Activated CD4-positive, alpha-beta T cell treated with anti-CD3 and anti-CD28 coated beads for 4 hours (primary cell): ENCODE results near the gene CCDC107.
"Not testable (repeated sequence)": the region's sequence is repeated elsewhere in the genome, so short reads cannot be mapped to it uniquely, and the experiment has no call there.

ENCODE experiments used
- DNase-seq, 2 donors: peaks; one replicate each; pipeline ENCODE4 v3.0.0-alpha.2; 2020

CCDC107 gene, protein sequence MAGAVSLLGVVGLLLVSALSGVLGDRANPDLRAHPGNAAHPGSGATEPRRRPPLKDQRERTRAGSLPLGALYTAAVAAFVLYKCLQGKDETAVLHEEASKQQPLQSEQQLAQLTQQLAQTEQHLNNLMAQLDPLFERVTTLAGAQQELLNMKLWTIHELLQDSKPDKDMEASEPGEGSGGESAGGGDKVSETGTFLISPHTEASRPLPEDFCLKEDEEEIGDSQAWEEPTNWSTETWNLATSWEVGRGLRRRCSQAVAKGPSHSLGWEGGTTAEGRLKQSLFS

DNA sequence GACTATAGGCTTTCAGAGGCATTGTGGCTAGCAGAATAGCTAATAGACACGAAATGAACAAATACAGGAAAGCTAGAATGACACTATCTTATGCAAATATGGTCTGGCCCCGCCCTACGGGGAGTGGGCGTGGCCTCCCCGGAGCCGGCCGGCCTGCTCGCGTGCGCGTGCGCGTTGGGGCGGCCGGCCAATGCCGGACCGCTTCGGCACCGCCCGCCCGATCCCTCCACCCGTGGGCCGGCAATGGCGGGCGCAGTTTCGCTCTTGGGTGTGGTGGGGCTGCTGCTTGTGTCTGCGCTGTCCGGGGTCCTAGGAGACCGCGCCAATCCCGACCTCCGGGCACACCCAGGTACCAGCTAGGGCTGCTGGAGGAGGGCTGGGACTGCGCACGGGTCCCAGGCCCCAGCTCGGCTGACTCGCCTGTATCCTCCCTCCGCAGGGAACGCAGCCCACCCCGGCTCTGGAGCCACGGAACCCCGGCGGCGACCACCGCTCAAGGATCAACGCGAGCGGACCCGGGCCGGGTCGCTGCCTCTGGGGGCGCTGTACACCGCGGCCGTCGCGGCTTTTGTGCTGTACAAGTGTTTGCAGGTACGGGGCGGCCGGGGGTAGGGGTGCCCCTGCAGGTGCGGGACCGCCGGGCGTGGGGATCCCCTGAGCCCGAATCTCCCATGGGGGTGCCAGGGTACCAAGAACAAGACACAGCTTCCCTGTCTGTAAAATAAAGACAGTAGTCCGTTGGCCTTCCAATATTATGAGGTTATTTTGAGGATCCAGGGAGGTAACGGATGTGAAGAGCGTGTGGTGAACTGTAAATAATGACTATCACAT is at the start of gene CCDC107:
TSS of gene CCDC107 (plus strand) at position 156 of the 831 bp plus-strand sequence. CDS start at position 244, 88 bp downstream.
- DNase-seq: peak; percentile 79 to 87

DNA sequence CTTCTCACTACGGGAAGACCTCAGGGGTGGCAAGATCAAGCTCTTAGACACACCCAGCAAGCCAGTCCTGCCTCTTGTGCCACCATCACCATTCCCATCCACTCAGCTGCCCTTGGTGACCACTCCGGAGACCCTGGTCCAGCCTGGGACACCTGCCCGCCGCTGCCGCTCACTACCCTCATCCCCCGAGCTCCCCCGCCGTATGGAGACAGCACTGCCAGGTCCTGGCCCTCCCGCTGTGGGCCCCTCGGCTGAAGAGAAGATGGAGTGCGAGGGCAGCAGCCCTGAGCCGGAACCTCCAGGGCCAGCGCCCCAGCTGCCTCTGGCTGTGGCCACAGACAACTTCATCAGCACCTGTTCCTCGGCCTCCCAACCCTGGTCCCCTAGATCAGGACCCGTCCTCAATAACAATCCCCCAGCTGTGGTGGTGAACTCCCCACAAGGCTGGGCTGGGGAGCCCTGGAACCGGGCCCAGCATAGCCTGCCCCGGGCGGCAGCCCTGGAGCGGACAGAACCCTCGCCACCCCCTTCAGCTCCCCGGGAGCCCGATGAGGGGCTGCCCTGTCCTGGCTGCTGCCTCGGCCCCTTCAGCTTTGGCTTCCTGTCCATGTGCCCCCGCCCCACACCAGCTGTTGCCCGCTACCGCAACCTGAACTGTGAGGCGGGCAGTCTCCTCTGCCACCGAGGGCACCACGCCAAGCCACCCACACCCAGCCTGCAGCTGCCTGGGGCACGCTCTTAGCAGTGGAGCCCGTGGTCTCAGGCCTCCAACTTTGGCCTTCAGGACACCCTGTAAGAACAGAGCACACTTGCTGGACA is 48.9 kb upstream of the CCDC107 start:
- DNase-seq: no peak

DNA sequence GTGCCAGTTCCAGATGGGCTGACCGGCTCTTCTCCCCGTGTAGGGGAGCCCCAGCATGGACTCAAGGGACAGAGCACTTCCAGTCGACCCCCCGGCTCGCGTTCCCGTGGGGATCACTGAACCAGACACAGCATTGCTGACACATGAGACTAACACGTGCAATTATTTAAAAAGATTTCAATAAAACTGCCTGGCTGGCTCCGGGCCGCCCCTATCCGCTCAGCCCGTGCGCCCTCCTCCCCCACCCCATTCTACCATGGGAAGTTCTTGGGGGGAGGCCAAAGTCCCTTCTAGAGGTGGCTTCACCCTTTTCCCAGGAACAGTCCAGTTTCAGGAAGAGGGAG is 48.3 kb upstream of the CCDC107 start:
- no peak for DNase-seq

DNA sequence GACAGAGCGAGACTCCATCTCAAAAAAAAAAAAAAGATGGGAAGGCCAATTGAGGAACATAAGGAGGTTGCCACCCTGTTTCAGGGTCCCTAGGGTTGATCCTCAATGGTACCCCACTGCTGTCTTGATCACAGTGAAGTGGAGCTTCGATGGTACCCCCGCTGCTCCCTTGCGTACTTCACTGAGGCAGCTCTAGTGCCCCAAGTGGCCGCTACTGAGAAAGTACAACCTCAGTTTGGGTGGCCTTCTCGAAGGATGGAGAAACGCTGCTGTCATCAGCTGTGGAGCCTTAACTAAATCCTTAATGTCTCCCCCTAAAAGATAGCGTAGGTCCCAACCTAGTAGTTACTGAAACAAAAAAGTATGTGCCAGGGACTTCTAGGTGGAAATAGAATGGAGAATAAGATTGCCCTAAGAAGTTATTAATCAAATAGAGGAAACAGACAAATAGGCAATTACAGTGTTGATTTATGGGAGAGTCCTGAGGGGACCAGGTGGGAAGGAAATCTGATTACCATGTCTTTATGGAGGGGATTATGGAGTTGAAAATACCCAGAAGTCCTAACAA is 46.8 kb upstream of the CCDC107 start:
- DNase-seq: peak; percentile 57

DNA sequence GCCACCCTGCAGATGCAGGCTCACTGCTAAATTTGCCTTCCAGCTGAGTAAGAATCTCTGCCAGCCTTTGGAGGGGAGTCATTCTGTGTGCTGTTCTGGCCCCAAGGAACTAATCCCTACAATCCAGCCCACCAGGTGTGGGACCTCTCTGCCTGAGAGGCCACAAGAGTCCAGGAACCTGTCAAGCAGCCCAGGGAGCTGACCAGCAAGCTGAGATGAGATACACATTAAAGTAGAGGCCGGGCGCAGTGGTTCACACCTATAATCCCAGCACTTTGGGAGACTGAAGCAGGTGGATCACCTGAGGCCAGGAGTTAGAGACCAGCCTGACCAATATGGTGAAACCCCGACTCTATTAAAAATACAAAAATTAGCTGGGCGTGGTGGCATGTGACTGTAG is 46.0 kb upstream of the CCDC107 start:
- not testable (repeated sequence) for DNase-seq

DNA sequence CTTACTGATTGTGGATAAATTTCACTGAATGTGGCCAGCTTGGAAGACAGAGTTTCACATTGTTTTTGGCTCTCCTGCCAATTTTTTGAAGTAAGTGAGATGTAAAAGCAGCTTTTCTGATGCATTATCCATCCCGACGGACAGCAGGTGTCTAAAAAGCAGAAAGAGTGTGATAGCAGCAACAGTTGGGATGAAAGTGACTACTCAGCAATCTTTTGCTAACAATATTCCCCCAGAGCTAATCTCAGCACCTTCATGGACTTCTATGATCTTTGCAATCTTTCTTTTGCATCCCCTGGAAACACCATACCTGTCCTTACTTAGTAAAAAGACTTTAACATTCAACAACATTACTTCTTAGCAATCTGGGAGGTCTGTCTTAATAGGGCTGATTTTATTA is 45.2 kb upstream of the CCDC107 start:
- DNase-seq: no peak

DNA sequence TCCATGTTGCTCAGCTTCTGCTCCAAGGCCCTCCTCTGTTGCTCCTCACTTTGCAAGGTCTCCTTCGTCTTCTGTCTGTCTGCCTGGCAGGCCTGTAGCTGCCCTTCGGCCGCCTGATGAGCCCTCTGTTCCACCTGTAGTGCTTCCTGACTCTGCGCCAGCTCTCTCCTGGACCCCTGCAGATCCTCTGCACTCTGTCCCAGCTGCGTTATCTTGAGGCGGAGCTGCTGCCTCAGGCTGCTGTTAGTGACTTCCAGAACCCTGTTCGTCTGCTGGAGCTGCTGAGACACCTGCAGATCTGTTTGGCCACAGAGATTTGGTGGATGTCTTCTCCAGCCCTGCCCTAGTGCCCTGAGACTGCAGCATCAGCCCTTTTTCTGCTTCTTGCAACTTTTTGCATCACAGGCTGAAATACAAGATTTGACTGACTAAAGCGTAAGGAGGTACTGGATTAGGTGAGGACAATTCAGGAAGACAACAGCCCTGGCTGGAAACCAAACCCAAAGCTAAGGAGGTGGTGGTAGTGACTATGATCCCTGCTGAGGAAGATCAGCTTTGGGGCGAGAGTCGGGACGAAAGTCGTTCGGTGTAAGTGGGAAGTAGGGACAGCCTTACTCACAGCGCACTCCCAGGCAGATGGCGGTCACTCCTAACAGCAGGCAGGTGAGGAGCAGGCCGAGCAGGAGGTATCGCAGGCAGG is 42.0 kb upstream of the CCDC107 start:
- DNase-seq: no peak

DNA sequence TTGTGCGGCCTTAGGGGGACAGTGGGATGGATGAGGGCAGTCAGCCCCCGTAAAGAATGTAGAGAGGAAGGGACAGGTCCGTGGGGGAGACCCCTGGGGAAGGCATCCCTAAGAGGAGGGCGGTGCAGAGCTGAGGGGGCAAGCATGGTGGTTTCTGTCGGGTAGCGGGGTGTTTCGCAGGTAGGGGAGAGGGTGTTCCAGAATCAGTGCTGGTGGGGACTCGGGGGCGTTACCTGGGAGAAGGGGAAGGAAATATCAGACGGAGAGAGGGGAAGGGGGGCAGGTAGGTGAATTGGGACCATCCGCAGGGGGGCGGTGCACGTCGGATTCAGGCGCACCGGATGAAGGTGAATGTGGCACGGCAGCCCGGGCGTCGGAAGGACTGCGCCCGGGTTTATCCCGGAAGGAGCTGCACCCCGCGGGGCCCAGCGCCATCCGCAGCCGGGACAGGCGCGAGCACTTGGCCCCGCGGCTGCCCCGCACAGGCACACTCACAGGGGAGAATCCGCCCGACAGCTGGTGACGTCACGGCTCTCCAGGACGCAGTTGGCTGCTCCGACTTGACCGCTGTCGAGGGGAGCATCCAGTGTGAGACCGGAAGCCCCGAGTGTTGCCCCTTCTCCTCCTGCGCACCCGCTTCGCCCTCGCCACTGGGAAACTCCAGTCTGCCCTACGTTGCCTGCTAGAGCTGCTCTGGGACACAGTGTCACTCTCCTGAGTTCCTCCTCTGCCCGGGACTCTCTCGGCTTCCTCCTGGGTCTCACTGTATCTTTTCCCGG is 41.2 kb upstream of the CCDC107 start:
- DNase-seq: peak; percentile 46 to 61

DNA sequence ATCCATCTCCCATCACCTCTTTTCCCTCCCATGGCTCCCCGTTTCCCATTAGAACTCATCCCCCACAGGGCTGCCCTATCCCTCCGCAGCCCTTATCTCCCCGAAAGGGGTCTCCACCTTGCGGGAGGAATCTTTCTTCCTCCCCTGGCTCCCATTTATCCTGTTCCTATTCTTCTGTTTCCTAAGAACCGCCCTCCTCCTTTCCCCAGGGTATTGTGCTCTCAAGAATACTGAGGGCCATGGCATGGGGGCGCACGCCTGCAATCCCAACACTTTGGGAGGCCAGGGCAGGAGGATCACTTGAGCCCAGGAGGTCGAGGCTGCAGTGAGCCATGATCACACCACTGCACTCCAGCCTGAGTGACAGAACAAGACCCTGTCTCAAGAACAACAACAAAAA is 40.5 kb upstream of the CCDC107 start:
- no peak for DNase-seq

DNA sequence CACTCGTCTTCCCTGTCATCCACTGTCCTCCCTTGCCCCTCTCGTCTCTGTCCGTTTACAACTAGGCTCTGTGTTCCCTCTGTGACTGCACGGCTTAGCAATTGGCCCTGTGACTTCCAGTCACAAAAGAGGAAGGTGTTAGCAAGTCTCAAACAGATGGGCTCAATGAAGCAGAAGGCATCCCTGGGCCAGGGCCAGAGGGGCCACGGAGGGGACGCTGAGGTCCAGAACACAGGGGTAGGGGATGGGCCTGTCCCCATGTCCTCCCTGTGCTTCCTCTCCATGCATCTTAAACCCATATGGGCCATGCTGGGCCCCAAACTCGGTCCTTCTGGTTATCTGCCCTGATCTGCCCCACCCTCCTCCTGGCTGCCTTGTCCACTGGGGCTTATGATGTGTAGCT is 39.8 kb upstream of the CCDC107 start, which contains the start of gene CD72:
TSS of gene CD72 (minus strand) at position 89 of the 403 bp plus-strand sequence. CDS start 110 bp downstream, outside the sequence.
- DNase-seq: no peak

DNA sequence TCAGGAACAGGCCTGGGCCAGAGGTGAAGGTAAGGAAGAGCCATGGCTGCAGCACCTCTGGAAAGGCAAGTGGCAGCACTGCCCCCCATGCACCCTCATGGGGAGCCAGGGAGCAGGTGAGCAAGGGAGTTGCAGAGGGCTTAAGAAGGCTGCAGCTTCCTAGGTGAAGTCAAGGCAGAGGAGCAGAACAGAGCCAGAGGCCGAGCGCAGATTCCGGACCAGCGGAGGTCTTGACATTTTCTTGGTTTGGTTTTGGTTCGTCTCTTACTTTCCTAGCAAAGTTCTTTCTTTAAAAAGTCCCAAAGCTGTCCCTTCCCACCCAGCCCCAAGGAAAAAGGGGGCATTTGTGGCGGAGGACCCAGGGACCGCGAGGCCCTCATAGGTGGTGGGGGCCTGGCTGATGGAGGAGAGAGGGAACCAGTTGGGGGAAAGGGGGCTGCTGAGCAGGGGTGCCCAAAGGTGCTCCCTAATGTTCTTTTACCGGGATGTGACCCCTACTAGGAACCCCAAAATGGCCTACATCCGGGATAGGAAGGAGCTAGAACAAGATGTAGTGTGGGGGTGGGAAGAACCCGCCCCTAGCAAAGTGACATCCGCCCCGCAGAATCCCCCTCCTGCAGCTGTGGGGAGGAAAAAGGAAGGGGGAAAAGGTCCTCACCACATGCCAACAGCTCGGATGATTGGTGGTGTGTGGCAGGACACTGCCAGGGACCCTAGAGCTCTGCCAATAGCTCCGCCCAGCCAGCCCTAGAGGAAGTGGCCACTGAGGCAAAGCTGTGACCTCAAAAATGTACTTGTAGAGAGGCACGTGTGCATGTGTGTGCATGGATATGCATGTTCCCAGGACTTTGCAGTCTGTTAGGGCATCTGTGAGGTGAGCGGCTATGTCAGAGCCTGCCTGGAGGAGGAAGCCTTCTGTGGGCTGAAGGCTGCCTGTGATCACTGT is 39.0 kb upstream of the CCDC107 start:
- peak in 1 of 2 donors; percentile 26 for DNase-seq

DNA sequence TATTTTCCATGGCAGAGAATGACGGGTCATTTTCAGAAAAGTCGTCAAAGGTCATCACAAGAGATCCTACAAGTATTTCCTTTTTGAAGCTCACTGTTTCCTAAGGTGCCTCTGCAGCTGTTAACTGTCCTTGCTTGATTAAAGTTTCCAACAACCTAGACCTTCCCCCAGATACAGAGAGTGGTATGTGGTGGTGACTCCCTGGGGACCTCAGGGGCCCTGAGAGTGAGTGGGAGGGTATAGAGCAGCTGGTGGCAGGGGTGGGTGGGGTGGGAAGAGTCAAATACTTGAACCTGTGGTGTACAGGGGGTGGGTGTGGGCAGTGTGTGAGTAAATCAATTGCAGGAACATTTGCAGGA is 38.3 kb upstream of the CCDC107 start:
- peak in 1 of 2 donors; percentile 21 for DNase-seq

DNA sequence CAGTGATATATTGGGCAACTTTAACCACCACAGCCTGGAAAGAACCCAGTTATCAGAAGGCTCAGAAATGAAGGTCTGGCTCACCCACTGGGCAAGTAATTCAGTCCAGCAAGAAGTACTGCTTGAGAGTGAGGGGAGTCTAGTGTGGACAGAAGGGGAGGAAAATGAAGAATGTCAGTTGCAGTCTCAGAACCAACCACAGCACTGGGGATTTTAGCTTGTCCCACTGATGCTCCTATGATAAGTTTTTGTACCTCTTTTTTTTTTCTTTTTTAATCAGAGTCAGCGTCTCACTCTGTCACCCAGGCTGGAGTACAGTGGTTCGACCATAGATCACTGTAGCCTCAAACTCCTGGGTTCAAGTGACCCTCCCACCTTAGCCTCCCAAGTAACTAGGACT is 30.5 kb upstream of the CCDC107 start:
- no peak for DNase-seq

DNA sequence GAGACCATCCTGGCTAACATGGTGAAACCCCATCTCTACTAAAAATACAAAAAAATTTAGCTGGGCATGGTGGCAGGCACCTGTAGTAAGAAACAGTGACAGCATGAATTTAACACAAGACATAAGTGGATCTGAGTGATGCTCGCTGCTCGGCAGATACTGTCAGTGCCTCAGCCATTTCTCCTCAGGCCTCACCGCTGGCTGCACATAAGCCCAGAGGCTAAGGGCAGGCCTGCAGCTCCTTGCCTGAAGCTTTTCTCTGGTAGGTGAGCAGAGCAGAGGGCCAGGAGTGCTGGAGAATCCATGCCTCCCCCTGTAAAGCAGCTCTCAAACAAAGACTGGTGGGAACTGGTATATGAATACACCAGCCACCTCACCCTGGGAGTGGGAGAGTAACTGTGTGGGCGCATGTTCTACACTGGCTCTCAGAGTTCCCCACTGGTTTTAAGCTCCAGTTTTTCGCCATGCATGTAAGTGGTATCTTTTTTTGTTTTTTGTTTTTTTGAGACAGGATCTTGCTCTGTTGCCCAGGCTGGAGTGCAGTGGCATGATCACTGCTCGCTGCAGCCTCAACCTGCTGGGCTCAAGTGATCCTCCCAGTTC is 29.6 kb upstream of the CCDC107 start:
- no peak for DNase-seq

DNA sequence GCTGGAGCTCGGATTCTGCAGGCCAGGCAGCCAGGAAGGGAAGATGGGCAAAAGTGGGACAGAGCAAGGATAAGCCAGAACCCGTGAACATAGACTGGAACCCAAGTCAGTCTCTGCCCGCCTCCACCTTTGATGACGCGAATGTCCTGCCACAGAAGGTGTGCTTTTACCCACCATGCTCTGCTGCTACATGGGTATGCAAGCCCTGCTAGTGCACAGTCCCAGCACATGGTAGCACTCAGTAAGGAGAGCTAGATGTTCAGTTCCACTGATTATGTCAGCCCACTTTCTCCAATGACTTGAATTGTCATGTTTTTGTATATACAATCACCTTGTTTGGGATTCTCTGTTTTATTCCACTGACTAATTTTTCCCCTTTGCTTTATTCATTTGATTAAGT is 28.5 kb upstream of the CCDC107 start:
- no peak for DNase-seq

DNA sequence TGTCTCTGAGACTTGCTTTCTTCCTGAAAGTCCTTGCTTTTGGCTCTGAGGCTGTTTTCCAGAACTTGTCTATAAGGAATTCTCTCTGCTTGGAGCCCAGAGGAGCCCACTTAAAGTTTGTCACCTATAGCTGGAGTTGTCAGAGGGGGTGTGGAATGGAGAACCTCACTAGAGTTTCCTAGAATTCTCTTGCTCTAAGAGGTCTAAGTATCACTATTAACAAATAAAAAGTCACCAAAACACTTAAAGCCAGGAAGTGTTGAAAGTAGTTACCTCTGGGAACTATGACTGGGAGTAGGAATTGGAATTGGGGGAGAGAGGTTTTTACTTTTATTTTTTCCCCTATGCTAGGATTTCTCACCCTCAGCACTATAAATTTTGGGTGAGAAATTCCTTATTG is 22.4 kb upstream of the CCDC107 start:
- DNase-seq: no peak

DNA sequence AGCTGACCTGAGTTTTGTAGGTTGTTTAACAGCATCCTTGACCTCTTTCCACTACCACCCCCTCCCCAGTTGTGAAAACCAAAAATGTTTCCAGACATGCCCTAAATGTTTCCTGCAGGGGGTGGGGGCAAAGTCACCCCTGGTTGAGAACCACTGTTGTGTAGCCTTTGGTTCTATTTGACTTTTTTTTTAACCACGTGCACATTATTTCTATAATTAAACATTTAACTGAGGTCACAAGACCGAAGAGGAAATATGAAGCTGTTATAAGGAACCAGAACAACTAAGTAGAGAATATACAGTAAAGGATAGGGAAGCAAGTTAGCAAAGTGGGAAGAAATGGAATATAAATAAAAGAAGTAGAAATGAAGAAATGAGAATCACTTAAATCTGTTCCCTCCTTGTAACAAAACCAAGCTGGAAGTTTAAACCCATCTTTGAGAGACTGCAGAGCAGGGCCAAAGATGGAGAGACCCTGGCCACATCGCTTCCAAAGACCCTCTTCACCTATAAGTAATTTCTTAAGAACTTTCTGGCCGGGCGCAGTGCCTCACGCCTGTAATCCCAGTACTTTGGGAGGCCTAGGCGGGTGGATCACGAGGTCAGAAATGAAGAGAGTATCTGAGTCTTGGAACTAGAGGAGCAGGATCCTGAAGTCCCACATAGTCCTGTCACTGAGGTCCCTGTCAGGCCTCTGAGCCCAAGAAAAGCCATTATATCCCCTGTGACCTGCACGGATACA is 21.8 kb upstream of the CCDC107 start:
- DNase-seq: no peak

DNA sequence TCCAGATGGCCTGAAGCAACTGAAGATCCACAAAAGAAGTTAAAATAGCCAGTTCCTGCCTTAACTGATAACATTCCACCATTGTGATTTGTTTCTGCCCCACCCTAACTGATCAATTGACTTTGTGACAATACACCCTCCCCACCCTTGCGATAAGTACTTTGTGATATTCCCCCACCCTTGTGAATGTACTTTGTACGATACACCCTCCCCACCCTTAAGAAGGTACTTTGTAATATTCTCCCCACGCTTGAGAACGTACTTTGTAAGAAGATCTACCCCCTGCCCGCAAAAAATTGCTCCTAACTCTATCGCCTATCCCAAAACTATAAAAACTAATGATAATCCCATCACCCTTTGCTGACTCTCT is 21.2 kb upstream of the CCDC107 start:
- DNase-seq: not testable (repeated sequence)

DNA sequence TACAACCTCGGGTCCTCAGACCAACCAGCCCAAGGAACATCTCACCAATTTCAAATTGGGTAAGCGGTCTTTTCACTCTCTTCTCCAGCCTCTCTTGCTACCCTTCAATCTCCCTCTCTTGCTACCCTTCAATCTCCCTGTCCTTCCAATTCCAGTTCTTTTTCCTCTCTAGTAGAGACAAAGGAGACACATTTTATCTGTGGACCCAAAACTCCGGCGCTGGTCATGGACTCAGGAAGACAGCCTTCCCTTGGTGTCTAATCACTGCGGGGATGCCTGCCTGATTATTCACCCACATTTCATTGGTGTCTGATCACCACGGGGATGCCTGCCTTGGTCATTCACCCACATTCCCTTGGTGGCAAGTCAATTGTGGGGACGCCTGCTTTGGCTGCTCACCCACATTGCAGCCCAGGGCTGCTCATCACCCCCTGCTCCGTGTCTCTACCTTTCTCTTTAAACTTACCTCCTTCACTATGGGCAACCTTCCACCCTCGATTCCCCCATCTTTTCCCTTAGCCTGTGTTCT is 20.6 kb upstream of the CCDC107 start:
- not testable (repeated sequence) for DNase-seq
